ENCODE data around the gene NQO2.

- TF ChIP-seq MEIS1 (CRISPR knock-in tag; IDR thresholded peaks at IDR 0.05; ENCODE audit: borderline replicate concordance) (no peak), ZNF776 (tag by site-specific recombination; IDR thresholded peaks at IDR 0.05; ENCODE audit: borderline replicate concordance) (no peak), CTCF (tag by site-specific recombination; IDR thresholded peaks at IDR 0.05) (no peak), ZNF513 (tag by site-specific recombination; IDR thresholded peaks at IDR 0.05) (no peak), ZEB2 (tag by site-specific recombination; IDR thresholded peaks at IDR 0.05) (no peak), KLF7 (tag by site-specific recombination; IDR thresholded peaks at IDR 0.05; ENCODE audit: borderline replicate concordance) (no peak), ZNF664 (tag by site-specific recombination; IDR thresholded peaks at IDR 0.05) (no peak), ZNF37A (tag by site-specific recombination; IDR thresholded peaks at IDR 0.05) (no peak)
- TF ChIP-seq, protein P1, sequence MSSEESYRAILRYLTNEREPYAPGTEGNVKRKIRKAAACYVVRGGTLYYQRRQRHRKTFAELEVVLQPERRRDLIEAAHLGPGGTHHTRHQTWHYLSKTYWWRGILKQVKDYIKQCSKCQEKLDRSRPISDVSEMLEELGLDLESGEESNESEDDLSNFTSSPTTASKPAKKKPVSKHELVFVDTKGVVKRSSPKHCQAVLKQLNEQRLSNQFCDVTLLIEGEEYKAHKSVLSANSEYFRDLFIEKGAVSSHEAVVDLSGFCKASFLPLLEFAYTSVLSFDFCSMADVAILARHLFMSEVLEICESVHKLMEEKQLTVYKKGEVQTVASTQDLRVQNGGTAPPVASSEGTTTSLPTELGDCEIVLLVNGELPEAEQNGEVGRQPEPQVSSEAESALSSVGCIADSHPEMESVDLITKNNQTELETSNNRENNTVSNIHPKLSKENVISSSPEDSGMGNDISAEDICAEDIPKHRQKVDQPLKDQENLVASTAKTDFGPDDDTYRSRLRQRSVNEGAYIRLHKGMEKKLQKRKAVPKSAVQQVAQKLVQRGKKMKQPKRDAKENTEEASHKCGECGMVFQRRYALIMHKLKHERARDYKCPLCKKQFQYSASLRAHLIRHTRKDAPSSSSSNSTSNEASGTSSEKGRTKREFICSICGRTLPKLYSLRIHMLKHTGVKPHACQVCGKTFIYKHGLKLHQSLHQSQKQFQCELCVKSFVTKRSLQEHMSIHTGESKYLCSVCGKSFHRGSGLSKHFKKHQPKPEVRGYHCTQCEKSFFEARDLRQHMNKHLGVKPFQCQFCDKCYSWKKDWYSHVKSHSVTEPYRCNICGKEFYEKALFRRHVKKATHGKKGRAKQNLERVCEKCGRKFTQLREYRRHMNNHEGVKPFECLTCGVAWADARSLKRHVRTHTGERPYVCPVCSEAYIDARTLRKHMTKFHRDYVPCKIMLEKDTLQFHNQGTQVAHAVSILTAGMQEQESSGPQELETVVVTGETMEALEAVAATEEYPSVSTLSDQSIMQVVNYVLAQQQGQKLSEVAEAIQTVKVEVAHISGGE (tag by site-specific recombination; conservative IDR thresholded peaks at IDR 0.05; ENCODE audit: low read depth): no peak
Observed at GRCh38 chr6:3037638-3038365, 38.1 kb downstream of the NQO2 start.
